GM12872 (cell line): Measurements from ENCODE around the gene HDGFL3.

ENCODE experiments used
- TF ChIP-seq, protein P1 (sequence below): IDR thresholded peaks from 3 replicates; pipeline ENCODE4 v1.5.1; 2011; ENCODE audit warnings: low read depth, mild to moderate bottlenecking, low read length, moderate library complexity; ENCODE audit not compliant: insufficient read depth

Gene HDGFL3

DNA sequence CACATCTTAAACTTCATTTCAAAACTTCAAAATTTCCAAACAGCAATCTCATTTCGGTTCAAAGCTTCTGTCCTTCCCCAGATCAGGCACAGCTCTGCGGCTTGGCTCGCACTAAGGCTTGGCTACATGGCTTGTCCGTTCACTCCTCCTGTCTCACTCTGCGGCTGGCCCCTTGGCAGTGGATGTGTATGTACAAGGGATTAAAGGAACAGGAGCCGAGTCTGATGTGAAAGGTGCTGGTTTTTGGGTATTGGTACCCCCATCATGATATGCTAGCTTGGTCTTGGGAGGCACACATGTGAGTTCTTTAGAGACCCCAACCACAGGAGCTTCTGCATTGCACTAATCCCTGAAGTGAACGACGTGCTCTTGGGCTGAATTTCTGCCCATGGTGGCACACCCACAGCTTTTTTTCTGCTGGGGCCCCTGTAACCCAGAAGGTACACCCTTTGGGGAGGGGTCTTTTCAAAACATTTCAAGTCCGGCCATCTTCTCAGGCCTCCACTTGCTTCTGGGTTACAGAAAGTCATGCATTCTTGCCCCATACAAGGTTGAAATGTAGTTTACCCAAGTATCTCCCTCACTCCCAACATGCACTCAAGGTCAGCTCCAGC is 87.5 kb downstream of the HDGFL3 start:
- TF ChIP-seq, protein P1, sequence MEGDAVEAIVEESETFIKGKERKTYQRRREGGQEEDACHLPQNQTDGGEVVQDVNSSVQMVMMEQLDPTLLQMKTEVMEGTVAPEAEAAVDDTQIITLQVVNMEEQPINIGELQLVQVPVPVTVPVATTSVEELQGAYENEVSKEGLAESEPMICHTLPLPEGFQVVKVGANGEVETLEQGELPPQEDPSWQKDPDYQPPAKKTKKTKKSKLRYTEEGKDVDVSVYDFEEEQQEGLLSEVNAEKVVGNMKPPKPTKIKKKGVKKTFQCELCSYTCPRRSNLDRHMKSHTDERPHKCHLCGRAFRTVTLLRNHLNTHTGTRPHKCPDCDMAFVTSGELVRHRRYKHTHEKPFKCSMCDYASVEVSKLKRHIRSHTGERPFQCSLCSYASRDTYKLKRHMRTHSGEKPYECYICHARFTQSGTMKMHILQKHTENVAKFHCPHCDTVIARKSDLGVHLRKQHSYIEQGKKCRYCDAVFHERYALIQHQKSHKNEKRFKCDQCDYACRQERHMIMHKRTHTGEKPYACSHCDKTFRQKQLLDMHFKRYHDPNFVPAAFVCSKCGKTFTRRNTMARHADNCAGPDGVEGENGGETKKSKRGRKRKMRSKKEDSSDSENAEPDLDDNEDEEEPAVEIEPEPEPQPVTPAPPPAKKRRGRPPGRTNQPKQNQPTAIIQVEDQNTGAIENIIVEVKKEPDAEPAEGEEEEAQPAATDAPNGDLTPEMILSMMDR = no peak

DNA sequence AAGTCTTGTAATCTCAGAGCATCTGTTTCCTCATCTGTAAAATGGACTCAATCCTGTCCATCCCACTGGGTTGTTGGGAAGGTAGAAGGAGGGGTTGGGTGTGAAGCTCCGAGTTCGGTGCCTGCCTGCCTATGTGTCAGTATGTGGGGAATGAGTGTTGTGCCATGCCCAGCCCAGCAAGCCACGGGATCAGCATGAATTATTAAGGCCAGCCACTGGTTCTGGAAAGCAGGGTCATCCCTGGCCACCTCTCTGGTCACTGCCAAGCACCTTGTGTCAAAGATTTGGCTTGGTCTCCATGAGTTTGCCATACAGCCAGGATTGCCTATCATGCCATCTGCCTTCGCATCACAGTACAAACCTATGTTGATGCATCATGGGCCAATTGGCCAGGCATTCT is 88.7 kb downstream of the HDGFL3 start:
- TF ChIP-seq, protein P1 = no peak

DNA sequence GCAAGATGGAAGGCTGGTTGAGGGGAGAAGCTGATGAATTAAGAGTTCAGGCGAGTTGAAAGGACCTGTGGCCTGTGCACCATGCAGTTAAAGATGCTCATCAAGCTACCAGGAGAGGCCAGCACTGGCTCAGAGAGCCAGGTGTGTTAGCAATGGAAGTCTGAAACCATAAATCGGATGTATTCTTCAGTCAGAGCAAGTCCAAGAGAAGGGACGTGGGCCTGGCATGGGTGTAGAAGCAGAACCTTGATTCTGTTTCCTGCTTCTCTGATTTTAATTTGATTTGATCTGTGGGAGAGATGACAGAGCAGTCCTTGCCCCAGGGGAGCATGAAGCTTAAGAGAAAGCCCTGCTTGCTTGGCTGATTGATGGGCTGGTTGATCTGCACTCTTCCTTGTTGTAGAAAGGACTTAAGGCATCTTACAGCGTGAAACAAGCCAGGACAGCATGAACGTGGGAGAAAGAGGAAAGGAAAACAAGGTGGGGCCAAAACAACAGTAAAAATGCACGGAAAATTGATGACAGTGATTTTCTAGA is 89.3 kb downstream of the HDGFL3 start:
- TF ChIP-seq, protein P1 = no peak

DNA sequence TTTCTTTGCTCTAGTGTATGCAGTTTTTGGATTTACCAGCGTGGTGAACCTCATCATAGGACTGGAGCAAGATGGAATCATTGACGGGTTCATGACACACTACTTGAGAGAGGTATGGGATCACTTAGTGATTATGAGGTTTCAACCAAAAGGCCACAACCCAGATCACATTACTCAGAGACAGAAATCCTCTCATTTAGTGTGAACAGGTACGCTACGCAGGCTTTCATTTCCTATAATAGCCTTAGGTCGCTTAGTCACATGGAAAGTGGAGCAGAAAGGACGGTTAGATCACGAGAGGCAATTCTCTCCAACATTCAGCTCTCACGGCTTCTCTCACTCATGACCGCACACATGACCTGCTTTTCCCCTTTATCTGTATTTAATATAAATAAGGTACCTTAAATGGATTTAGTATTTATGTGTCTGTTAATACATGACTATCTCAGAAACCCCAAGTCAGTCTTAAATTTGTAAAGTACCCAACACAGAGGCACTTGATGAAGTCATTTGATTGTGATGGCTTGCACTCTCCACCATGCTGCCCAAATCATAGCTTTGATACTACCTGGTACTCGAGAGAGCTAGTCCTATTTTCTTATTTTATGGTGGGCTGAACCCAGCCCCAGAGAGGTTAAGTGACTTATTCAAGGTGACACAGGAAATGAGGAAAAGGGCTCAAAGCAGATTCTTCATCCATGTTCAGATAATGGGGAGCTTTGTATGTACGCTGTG is 91.6 kb downstream of the HDGFL3 start:
- TF ChIP-seq, protein P1 = no peak

DNA sequence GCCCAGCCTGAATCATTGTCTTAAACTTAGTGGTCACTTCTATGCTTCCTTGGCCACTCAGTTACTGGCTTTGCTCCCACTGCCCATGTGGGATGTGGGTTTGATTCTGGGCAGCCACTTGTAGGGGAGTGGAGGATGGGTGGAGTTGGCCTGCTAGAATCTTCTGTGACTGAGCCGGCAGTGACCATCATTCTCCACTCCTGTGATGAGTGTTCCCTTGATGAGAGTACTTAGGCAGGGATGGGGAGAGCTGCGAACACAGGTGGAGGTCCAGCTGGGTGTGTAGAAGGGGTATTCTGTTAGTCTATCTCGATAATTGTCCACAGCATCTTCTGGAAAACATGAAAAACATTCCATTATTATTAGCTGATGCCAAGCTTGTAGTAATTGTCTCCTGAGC is 92.2 kb downstream of the HDGFL3 start:
- TF ChIP-seq, protein P1 = no peak

DNA sequence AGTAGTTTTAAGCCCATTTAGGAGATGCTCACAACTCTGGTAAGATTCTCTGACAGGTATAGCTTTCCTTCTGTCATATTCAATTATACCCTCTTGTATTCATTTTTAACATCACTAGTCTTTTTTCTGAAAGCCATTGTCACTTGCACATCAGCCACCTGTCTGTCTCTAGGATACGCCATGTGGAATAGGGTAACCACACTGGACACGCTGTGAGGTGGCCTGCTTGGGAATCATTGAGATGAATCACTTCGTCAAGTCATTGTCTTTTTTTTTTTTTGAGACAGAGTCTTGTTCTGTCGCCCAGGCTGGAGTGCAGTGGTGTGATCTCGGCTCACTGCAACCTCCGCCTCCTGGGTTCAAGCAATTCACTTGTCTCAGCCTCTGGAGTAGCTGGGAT is 92.8 kb downstream of the HDGFL3 start:
- TF ChIP-seq, protein P1 = no peak

DNA sequence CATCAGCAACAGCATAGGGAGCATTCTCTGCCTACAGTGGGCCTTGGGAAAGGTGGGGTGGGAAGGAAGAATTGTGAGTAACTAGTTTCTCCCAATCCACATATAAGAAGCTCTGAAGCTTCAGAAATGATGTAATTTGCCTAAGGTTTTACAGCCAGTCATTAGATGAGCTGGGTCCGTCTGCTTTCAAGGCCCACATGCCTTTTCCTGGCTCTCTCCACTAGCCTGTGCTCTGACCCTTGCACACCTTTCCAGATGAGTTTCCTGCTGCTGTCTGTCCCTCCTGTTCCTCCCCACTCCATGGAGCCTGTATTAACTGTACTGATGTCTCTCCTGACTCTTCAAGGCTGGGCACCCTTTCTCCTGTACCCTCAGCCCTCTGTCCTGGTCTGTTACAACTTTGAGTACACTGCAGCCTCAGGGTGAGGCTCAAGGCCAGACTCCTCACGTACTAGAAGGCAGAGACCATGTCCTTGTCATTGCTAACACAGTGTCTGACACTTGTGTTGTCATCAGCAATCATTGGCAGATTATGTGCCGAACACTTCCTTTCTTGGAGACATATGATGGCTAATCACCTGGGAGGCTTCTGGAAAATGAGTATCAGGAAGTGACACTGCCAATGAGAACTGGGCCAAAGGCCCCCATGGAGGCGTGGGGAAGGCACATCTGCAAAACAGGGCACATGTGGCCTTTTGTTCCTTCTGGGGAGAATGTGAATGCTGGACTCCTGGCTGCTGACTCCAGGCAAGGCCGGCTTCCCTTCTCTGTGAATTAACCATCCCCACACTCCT is 93.5 kb downstream of the HDGFL3 start:
- TF ChIP-seq, protein P1 = no peak
